ENCODE measurements around the gene UBTF. TPM values are rescaled to one million over a fixed set of nuclear protein-coding genes. Genes with fewer than 3 reads are reported as not detected.

The UBTF gene
- total RNA-seq (54.4 TPM), polyA plus RNA-seq (76.9 TPM)

- DNase-seq (ENCODE audit: extremely low spot score) = no peak
- Histone ChIP-seq H3K27ac (ENCODE audit: low read depth) (peak within 1 kb of the TSS; percentile 98), H3K36me3 (ENCODE audit: insufficient read depth) (no peaks in the 10 kb centered on the region), H3K4me3 (ENCODE audit: low read depth, low read length) (peak within 1 kb of the TSS; percentile 95), H3K4me1 (ENCODE audit: insufficient read depth) (no peaks in the 10 kb centered on the region)
- WGBS = under 1% methylated on average over 62 of the region's 76 CpGs
Observed at GRCh38 chr17:44219616-44220212, at the start of gene UBTF. Gene UBTF (minus strand): TSS chr17:44219675. CDS start chr17:44218229, 1,446 bp downstream.

- H3K36me3 ChIP-seq (ENCODE audit: insufficient read depth) = no peaks in the 10 kb centered on the region
- no peak for DNase-seq (ENCODE audit: extremely low spot score)
- WGBS = 71% methylated on average over 11 of the region's 11 CpGs
- no peak overlapping the region for H3K4me3 ChIP-seq (ENCODE audit: low read depth, low read length)
- H3K4me1 ChIP-seq (ENCODE audit: insufficient read depth) = no peaks in the 10 kb centered on the region
- H3K27ac ChIP-seq (ENCODE audit: low read depth) = no peak overlapping the region
Observed at GRCh38 chr17:44268709-44269534, 49.4 kb upstream of the UBTF start.

GRCh38 chr17:44267818-44268490, 48.5 kb upstream of the UBTF start, which contains the start of gene SLC4A1:
Gene SLC4A1 (minus strand): TSS chr17:44268135. CDS start chr17:44262866, 5,269 bp downstream.
- no peak for DNase-seq (ENCODE audit: extremely low spot score)
- no peak within 1 kb of the TSS for H3K4me3 ChIP-seq (ENCODE audit: low read depth, low read length)
- no peaks in the 10 kb centered on the region for H3K36me3 ChIP-seq (ENCODE audit: insufficient read depth)
- H3K27ac ChIP-seq (ENCODE audit: low read depth) = no peak within 1 kb of the TSS
- H3K4me1 ChIP-seq (ENCODE audit: insufficient read depth) = no peaks in the 10 kb centered on the region
- 62% methylated on average over 14 of the region's 14 CpGs for WGBS

- no peaks in the 10 kb centered on the region for H3K4me1 ChIP-seq (ENCODE audit: insufficient read depth)
- DNase-seq (ENCODE audit: extremely low spot score) = no peak
- no peaks in the 10 kb centered on the region for H3K36me3 ChIP-seq (ENCODE audit: insufficient read depth)
- 93% methylated on average over 5 of the region's 5 CpGs for WGBS
- no peak overlapping the region for H3K4me3 ChIP-seq (ENCODE audit: low read depth, low read length)
- H3K27ac ChIP-seq (ENCODE audit: low read depth) = no peak overlapping the region
Observed at GRCh38 chr17:44267165-44267455, 47.6 kb upstream of the UBTF start.

- Histone ChIP-seq H3K4me1 (ENCODE audit: insufficient read depth) (no peaks in the 10 kb centered on the region), H3K27ac (ENCODE audit: low read depth) (no peak overlapping the region), H3K36me3 (ENCODE audit: insufficient read depth) (no peaks in the 10 kb centered on the region), H3K4me3 (ENCODE audit: low read depth, low read length) (no peak overlapping the region)
- no peak for DNase-seq (ENCODE audit: extremely low spot score)
- 64% methylated on average over 9 of the region's 9 CpGs for WGBS
Observed at GRCh38 chr17:44266402-44267164, 47.1 kb upstream of the UBTF start.

- H3K4me3 ChIP-seq (ENCODE audit: low read depth, low read length) = no peak overlapping the region
- DNase-seq (ENCODE audit: extremely low spot score) = no peak
- no peaks in the 10 kb centered on the region for H3K4me1 ChIP-seq (ENCODE audit: insufficient read depth)
- H3K36me3 ChIP-seq (ENCODE audit: insufficient read depth) = no peaks in the 10 kb centered on the region
- WGBS = 86% methylated on average over 7 of the region's 7 CpGs
- H3K27ac ChIP-seq (ENCODE audit: low read depth) = no peak overlapping the region
Observed at GRCh38 chr17:44263345-44263902, 43.9 kb upstream of the UBTF start.

- WGBS = 69% methylated on average over 11 of the region's 11 CpGs
- no peaks in the 10 kb centered on the region for H3K4me1 ChIP-seq (ENCODE audit: insufficient read depth)
- H3K36me3 ChIP-seq (ENCODE audit: insufficient read depth) = no peaks in the 10 kb centered on the region
- no peak overlapping the region for H3K27ac ChIP-seq (ENCODE audit: low read depth)
- DNase-seq (ENCODE audit: extremely low spot score) = no peak
- no peak overlapping the region for H3K4me3 ChIP-seq (ENCODE audit: low read depth, low read length)
Observed at GRCh38 chr17:44262654-44263225, 43.3 kb upstream of the UBTF start.

GRCh38 chr17:44260296-44260695, 40.8 kb upstream of the UBTF start:
- no peaks in the 10 kb centered on the region for H3K4me1 ChIP-seq (ENCODE audit: insufficient read depth)
- no peak overlapping the region for H3K4me3 ChIP-seq (ENCODE audit: low read depth, low read length)
- H3K36me3 ChIP-seq (ENCODE audit: insufficient read depth) = no peaks in the 10 kb centered on the region
- DNase-seq (ENCODE audit: extremely low spot score) = no peak
- WGBS = 92% methylated on average over 6 of the region's 6 CpGs
- H3K27ac ChIP-seq (ENCODE audit: low read depth) = no peak overlapping the region

- 75% methylated on average over 17 of the region's 17 CpGs for WGBS
- no peak overlapping the region for H3K27ac ChIP-seq (ENCODE audit: low read depth)
- H3K4me3 ChIP-seq (ENCODE audit: low read depth, low read length) = no peak overlapping the region
- no peaks in the 10 kb centered on the region for H3K36me3 ChIP-seq (ENCODE audit: insufficient read depth)
- no peaks in the 10 kb centered on the region for H3K4me1 ChIP-seq (ENCODE audit: insufficient read depth)
- no peak for DNase-seq (ENCODE audit: extremely low spot score)
Observed at GRCh38 chr17:44258811-44259351, 39.4 kb upstream of the UBTF start.

- H3K36me3 ChIP-seq (ENCODE audit: insufficient read depth) = no peaks in the 10 kb centered on the region
- no peak for DNase-seq (ENCODE audit: extremely low spot score)
- 89% methylated on average over 23 of the region's 23 CpGs for WGBS
Observed at GRCh38 chr17:44257815-44258760, 38.6 kb upstream of the UBTF start.

GRCh38 chr17:44256671-44257070, 37.2 kb upstream of the UBTF start:
- Histone ChIP-seq H3K4me3 (ENCODE audit: low read depth, low read length) (no peak overlapping the region), H3K36me3 (ENCODE audit: insufficient read depth) (no peaks in the 10 kb centered on the region), H3K27ac (ENCODE audit: low read depth) (no peak overlapping the region), H3K4me1 (ENCODE audit: insufficient read depth) (no peaks in the 10 kb centered on the region)
- no peak for DNase-seq (ENCODE audit: extremely low spot score)
- WGBS = 79% methylated on average over 4 of the region's 4 CpGs

More at GRCh38 chr17:44257815-44258760, 38.6 kb upstream of the UBTF start:
- H3K4me3 ChIP-seq (ENCODE audit: low read depth, low read length) = no peak overlapping the region
- no peaks in the 10 kb centered on the region for H3K4me1 ChIP-seq (ENCODE audit: insufficient read depth)
- H3K27ac ChIP-seq (ENCODE audit: low read depth) = no peak overlapping the region

GRCh38 chr17:44255915-44256314, 36.4 kb upstream of the UBTF start:
- DNase-seq (ENCODE audit: extremely low spot score) = no peak
- Histone ChIP-seq H3K4me3 (ENCODE audit: low read depth, low read length) (no peak overlapping the region), H3K36me3 (ENCODE audit: insufficient read depth) (no peaks in the 10 kb centered on the region), H3K4me1 (ENCODE audit: insufficient read depth) (no peaks in the 10 kb centered on the region), H3K27ac (ENCODE audit: low read depth) (no peak overlapping the region)
- 90% methylated on average over 2 of the region's 2 CpGs for WGBS

Measured in urinary bladder (tissue), 4 donors.